Uterus (tissue), 4 donors: ENCODE data around the gene FBLN1. TPM values are rescaled to one million over a fixed set of nuclear protein-coding genes. Genes with fewer than 3 reads are reported as not detected.

ENCODE experiments used
- DNase-seq, 2 donors: peaks; one replicate each; pipeline ENCODE4 v3.0.0-alpha.2; 2019 to 2020
- H3K27ac ChIP-seq, 2 donors: fragments of 200-600 bp; sonication (generic); 1 replicate in 1 of 2; 2 replicates in 1 of 2; pipeline ENCODE4 v1.5.1; 2016 to 2018
- H3K27me3 ChIP-seq, 2 donors: fragments of 200-600 bp; sonication (generic); one replicate each; pipeline ENCODE4 v1.5.1; 2018 to 2019; ENCODE audit warnings: control low read depth in 1 of 2
- H3K36me3 ChIP-seq, 2 donors: fragments of 200-600 bp; sonication (generic); one replicate each; pipeline ENCODE4 v1.5.1; 2019; ENCODE audit warnings: control low read depth in 1 of 2
- H3K4me1 ChIP-seq, 2 donors: fragments of 200-600 bp; sonication (generic); one replicate each; pipeline ENCODE4 v1.5.1; 2018 to 2019; ENCODE audit warnings: control low read depth in 1 of 2
- H3K4me3 ChIP-seq, 2 donors: fragments of 200-600 bp; sonication (generic); 1 replicate in 1 of 2; 2 replicates in 1 of 2; pipeline ENCODE4 v1.5.1; 2018 to 2019; ENCODE audit warnings: mild to moderate bottlenecking in 1 of 2
- H3K9me3 ChIP-seq, 2 donors: fragments of 200-600 bp; sonication (generic); one replicate each; pipeline ENCODE4 v1.5.1; 2019; ENCODE audit warnings: control low read depth in 1 of 2
- CTCF ChIP-seq, 4 experiments: fragments of 200-600 bp in 2 of 4; fragments of 450-650 bp in 2 of 4; sonication (generic) in 2 of 4; IDR thresholded peaks; one replicate each; pipeline ENCODE4 v1.5.1; 2016 to 2019; ENCODE audit warnings: antibody characterized with exemption in 4 of 4, mild to moderate bottlenecking in 2 of 4, moderate library complexity in 1 of 4
- POLR2A ChIP-seq, 2 donors: fragments of 450-650 bp; IDR thresholded peaks; one replicate each; pipeline ENCODE4 v1.6.1; 2016; ENCODE audit warnings: antibody characterized with exemption in 2 of 2, mild to moderate bottlenecking in 1 of 2, moderate library complexity in 1 of 2
- intact Hi-C: fragments of 100-400 bp; cut with DNase I; formaldehyde crosslinking; loops from one replicate; pipeline ENCODE4 v1.15.1; 2023; ENCODE audit warnings: low total_unique reads
- total RNA-seq, 4 donors: library from RNA; depleted of rRNA in 3 of 4; stranded (reverse); fragments of >200 nt in 3 of 4; gene quantifications; one replicate each; pipeline versions ENCODE4 v1.1.0 to v1.2.4, GENCODE V29; 2014 to 2023
- donor health status: DM: yes; HTN: yes; CAD: no.

FBLN1 gene
- total RNA-seq, 4 donors from 2014 or later: 388 to 644 (median 479) TPM

GRCh38 chr22:45531441-45532234 is 29.0 kb downstream of the FBLN1 start:
- DNase-seq: no peak
- Histone ChIP-seq H3K36me3 (no peaks in the 10 kb centered on the region), H3K27me3 (no peaks in the 10 kb centered on the region), H3K4me3 (no peak overlapping the region), H3K9me3 (no peaks in the 10 kb centered on the region), H3K4me1 (peaks cover 0 to 8% of the 10 kb centered on the region in 2 donors), H3K27ac (peak overlapping the region; percentile 23 to 65)
- TF ChIP-seq POLR2A (IDR thresholded peaks at IDR 0.05) (no peak), CTCF (IDR thresholded peaks at IDR 0.05) (no peak)
- intact Hi-C loops: no loop called here

- H3K9me3 ChIP-seq: no peaks in the 10 kb centered on the region
- no peaks in the 10 kb centered on the region for H3K36me3 ChIP-seq
- H3K27ac ChIP-seq: peak overlapping the region; percentile 23 to 65
- DNase-seq: no peak
- no peaks in the 10 kb centered on the region for H3K27me3 ChIP-seq
- no peak for TF ChIP-seq POLR2A (IDR thresholded peaks at IDR 0.05)
- no peak for TF ChIP-seq CTCF (IDR thresholded peaks at IDR 0.05)
- no peak overlapping the region for H3K4me3 ChIP-seq
- peaks cover 0 to 13% of the 10 kb centered on the region in 2 donors for H3K4me1 ChIP-seq
- intact Hi-C loops: no loop called here
Observed at GRCh38 chr22:45532235-45532631, 29.6 kb downstream of the FBLN1 start.

- H3K27me3 ChIP-seq: no peaks in the 10 kb centered on the region
- DNase-seq: no peak
- H3K27ac ChIP-seq: peak overlapping the region; percentile 23 to 65
- no peak for TF ChIP-seq CTCF (IDR thresholded peaks at IDR 0.05)
- TF ChIP-seq POLR2A (IDR thresholded peaks at IDR 0.05): no peak
- intact Hi-C loops: no loop called here
- no peak overlapping the region for H3K4me3 ChIP-seq
- no peaks in the 10 kb centered on the region for H3K9me3 ChIP-seq
- peaks cover 0 to 21% of the 10 kb centered on the region in 2 donors for H3K4me1 ChIP-seq
- no peaks in the 10 kb centered on the region for H3K36me3 ChIP-seq
Observed at GRCh38 chr22:45533703-45534102, 31.0 kb downstream of the FBLN1 start.

GRCh38 chr22:45534339-45535192 is 31.9 kb downstream of the FBLN1 start:
- H3K4me1 ChIP-seq: peaks cover 0 to 21% of the 10 kb centered on the region in 2 donors
- H3K27ac ChIP-seq: peak overlapping the region; percentile 84 to 88
- intact Hi-C loops: no loop called here

More at GRCh38 chr22:45534339-45535192, 31.9 kb downstream of the FBLN1 start:
- Histone ChIP-seq H3K36me3 (no peaks in the 10 kb centered on the region), H3K27me3 (no peaks in the 10 kb centered on the region), H3K4me3 (no peak overlapping the region), H3K9me3 (no peaks in the 10 kb centered on the region)
- peak; percentile 61 to 73 for DNase-seq
- no peak for TF ChIP-seq POLR2A (IDR thresholded peaks at IDR 0.05)
- TF ChIP-seq CTCF (IDR thresholded peaks at IDR 0.05): no peak
